DND-41 (cell line): Measurements from ENCODE around the gene SLC35E2B.

Experiments
- CTCF ChIP-seq: IDR thresholded peaks from 2 replicates; pipeline ENCODE4 v1.5.1; 2012; ENCODE audit warnings: borderline replicate concordance, low read length, moderate library complexity, mild to moderate bottlenecking; ENCODE audit not compliant: poor library complexity, severe bottlenecking; ENCODE audit errors: extremely low read depth
- EZH2 ChIP-seq: IDR thresholded peaks from 3 replicates; pipeline ENCODE4 v1.6.1; 2012; ENCODE audit warnings: borderline replicate concordance, low read depth, mild to moderate bottlenecking, moderate library complexity, low read length, inconsistent platforms; ENCODE audit not compliant: severe bottlenecking

- no peak for TF ChIP-seq EZH2
- no peak for TF ChIP-seq CTCF
These were observed 12.3 kb downstream of the SLC35E2B start for GRCh38 chr1:1680031-1680911.
